Spinal cord (tissue), 10 donors: ENCODE results near the gene DUSP10. TPM values are rescaled to one million over a fixed set of nuclear protein-coding genes. Genes with fewer than 3 reads are reported as not detected.

Experiments
- DNase-seq, 6 donors: peaks; one replicate each; pipeline versions ENCODE4 v3.0.0 to v3.0.0-alpha.2; 2013 to 2015; ENCODE audit warnings: low spot score in 6 of 6, low read depth in 4 of 6
- H3K27ac ChIP-seq: one replicate; pipeline ENCODE4 v1.5.1; 2013; ENCODE audit warnings: low read depth, low read length, control low read depth
- H3K27me3 ChIP-seq: one replicate; pipeline ENCODE4 v1.6.1; 2013; ENCODE audit warnings: low read length; ENCODE audit not compliant: control insufficient read depth, insufficient read depth
- H3K36me3 ChIP-seq: one replicate; pipeline ENCODE4 v1.6.1; 2013; ENCODE audit warnings: low read length; ENCODE audit not compliant: control insufficient read depth, insufficient read depth
- H3K4me1 ChIP-seq: one replicate; pipeline ENCODE4 v1.6.1; 2013; ENCODE audit warnings: low read length; ENCODE audit not compliant: control insufficient read depth, insufficient read depth
- H3K4me3 ChIP-seq: one replicate; pipeline ENCODE4 v1.5.1; 2013; ENCODE audit warnings: low read depth, low read length, control low read depth
- H3K9me3 ChIP-seq: one replicate; pipeline ENCODE4 v1.6.1; 2013; ENCODE audit warnings: low read length; ENCODE audit not compliant: control insufficient read depth, insufficient read depth
- WGBS: methylation state at CpG from one replicate; pipeline ENCODE4 v1.1.5; 2013; ENCODE audit warnings: missing lambda C conversion rate; ENCODE audit not compliant: insufficient coverage; 5-methylcytosine and 5-hydroxymethylcytosine counted together
- polyA plus RNA-seq, 2 donors: library from polyadenylated mRNA; unstranded; fragments of 120-200 nt; gene quantifications; one replicate each; pipeline ENCODE4 v1.2.1, GENCODE V29; 2013; ENCODE audit not compliant: insufficient read length in 2 of 2
- total RNA-seq, 2 donors: library from RNA; depleted of rRNA in 1 of 2; stranded (reverse); fragments of 120-200 nt in 1 of 2; fragments of >200 nt in 1 of 2; gene quantifications; one replicate each; pipeline versions ENCODE4 v1.2.3 to v1.2.4, GENCODE V29; 2013 to 2014
- donor health status: healthy.

The DUSP10 gene
- total and polyA plus RNA-seq, 4 donors = 4.1 to 9.6 (median 5.7) TPM

DNA sequence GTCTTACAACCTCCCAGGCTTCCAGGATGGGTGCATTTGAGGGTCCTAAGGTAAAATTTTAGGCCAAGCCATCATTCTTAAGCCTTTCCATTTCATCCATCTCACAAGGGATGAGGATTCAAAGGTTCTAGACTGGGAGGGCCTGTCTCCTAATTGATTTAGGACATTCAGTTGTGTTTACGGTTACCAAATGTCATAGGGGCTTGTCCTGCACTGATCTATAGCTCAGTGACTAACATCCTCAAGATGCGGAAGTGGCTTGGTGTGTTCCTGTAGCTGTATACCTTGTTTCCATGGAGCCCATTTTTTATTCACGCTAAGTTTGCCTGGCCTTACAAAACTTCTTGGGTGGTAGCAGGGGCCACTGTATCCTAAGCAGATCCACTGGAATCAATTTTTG is 52.8 kb downstream of the DUSP10 start:
- no peaks in the 10 kb centered on the region for H3K4me1 ChIP-seq
- H3K36me3 ChIP-seq = no peaks in the 10 kb centered on the region
- no peak overlapping the region for H3K27ac ChIP-seq
- WGBS = 90% methylated on average over 2 of the region's 3 CpGs
- no peak for DNase-seq
- H3K9me3 ChIP-seq = no peaks in the 10 kb centered on the region
- H3K27me3 ChIP-seq = no peaks in the 10 kb centered on the region
- H3K4me3 ChIP-seq = no peak overlapping the region

DNA sequence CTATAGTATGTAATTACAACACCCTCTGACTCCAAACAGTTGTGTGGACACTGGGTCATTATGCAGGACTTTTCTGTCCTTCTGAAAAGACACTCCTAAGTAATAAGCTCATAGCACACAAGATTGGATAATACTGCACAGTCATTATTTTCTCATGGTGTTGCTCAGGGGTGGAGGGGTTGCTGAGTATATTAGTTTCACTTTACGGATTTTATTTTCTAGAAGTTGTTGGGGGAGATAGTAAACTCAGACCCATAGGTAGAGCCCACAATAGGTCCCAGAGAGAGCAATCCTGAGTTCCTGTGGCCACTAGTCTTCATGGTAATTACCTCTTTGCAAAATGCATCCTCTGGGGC is 53.4 kb downstream of the DUSP10 start:
- Histone ChIP-seq H3K36me3 (no peaks in the 10 kb centered on the region), H3K27ac (no peak overlapping the region), H3K27me3 (no peaks in the 10 kb centered on the region), H3K4me1 (no peaks in the 10 kb centered on the region), H3K4me3 (no peak overlapping the region), H3K9me3 (no peaks in the 10 kb centered on the region)
- no peak for DNase-seq
- no CpG with 5 or more reads among the region's 1 CpG for WGBS

DNA sequence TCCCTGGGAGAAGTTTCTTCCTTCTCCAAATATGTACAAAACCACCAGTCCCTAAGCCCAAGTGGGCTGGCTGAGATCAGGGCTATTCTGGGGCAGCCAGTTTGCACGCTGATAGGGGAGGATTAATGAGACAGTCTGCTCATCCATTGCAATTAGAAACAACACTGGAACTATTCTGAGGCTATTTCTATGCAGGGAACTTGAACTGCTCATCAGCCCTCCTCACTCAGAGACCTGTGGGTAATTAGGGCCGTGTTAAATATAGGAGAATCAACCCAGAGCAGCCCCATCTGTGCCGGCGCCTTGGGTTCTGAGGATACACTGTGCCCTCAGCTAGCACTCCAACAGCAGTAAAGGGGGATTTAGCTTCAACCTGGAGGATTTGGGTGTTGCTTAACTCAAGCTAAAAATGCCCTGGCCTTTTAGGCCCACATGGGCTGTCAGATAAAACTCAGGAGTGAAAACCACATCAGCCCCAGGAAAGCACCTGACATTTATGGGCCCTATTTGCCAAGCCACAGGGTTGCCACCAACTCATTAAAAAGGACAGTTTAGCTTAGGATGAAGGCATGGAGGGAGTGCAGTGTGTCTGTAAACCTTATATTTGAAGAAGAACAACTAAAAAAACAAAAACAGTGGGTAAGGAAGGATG is 53.9 kb downstream of the DUSP10 start:
- H3K4me1 ChIP-seq = no peaks in the 10 kb centered on the region
- no peaks in the 10 kb centered on the region for H3K36me3 ChIP-seq
- DNase-seq = peak in 1 of 6 donors; percentile 17
- H3K4me3 ChIP-seq = no peak overlapping the region
- no peaks in the 10 kb centered on the region for H3K27me3 ChIP-seq
- WGBS = no CpG with 5 or more reads among the region's 4 CpGs
- H3K27ac ChIP-seq = no peak overlapping the region
- no peaks in the 10 kb centered on the region for H3K9me3 ChIP-seq

DNA sequence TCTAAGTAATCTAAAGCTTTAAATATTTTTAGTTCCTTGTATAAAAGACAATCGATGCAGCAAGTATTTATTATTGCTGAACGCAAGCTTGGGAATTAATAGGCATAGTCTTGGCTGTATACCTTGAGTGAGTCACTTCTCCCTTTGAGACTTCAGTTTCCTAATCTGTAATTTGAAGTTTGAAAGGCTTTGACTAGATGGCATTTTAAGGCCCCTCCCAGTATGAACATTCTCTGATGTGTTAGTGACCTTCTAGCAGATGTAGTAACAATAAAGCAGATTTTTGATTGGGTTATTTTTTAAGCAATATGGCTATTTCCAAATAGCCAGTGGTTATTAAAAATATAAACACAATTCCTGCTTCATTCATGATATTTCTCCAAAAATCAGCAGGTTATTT is 58.2 kb downstream of the DUSP10 start:
- H3K36me3 ChIP-seq = no peaks in the 10 kb centered on the region
- no peaks in the 10 kb centered on the region for H3K27me3 ChIP-seq
- no peak overlapping the region for H3K4me3 ChIP-seq
- no peaks in the 10 kb centered on the region for H3K4me1 ChIP-seq
- DNase-seq = no peak
- no peaks in the 10 kb centered on the region for H3K9me3 ChIP-seq
- no CpG with 5 or more reads among the region's 2 CpGs for WGBS
- H3K27ac ChIP-seq = no peak overlapping the region

DNA sequence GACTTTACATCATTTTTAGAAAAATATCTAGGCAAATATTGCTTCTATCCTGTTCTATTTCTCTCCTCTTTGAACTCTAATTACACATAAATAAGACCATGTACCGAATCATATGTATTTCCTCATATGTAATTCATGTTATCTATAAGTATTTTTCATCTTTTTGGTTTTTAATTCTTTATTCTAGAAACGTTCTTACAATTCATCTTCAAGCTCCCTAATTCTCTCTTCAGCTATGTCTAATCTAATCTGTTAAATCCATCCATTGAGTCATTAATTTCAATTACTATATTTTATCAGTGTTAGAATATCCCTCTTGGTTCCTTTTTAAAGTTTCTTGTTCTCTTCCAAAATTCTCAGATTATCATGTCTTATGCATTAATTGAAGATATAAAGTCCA is 61.8 kb downstream of the DUSP10 start:
- WGBS = no CpG with 5 or more reads among the region's 2 CpGs
- Histone ChIP-seq H3K36me3 (no peaks in the 10 kb centered on the region), H3K27me3 (no peaks in the 10 kb centered on the region), H3K4me1 (no peaks in the 10 kb centered on the region), H3K4me3 (no peak overlapping the region), H3K9me3 (no peaks in the 10 kb centered on the region), H3K27ac (no peak overlapping the region)
- DNase-seq = no peak

DNA sequence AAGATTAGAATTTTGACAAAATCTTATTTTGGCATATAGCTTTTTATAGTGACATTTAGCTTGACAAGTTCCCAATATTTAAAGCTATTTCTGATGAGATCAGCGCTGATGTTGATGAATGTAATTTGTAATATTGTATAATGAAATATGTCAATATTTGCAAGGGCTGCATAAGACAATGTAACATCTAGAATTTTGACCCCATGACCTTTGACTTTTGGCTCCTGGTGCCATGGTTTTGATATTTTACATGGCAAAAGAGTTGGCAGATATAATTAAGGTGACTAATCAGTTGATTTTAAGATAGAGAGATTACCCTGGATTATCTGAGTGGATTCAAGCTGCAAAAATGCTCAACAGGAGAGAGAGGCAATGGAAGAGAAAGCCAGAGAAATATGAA is 63.9 kb downstream of the DUSP10 start:
- Histone ChIP-seq H3K4me1 (no peaks in the 10 kb centered on the region), H3K4me3 (no peak overlapping the region), H3K36me3 (no peaks in the 10 kb centered on the region), H3K9me3 (no peaks in the 10 kb centered on the region), H3K27ac (no peak overlapping the region), H3K27me3 (no peaks in the 10 kb centered on the region)
- WGBS = no CpG with 5 or more reads among the region's 1 CpG
- DNase-seq = no peak

DNA sequence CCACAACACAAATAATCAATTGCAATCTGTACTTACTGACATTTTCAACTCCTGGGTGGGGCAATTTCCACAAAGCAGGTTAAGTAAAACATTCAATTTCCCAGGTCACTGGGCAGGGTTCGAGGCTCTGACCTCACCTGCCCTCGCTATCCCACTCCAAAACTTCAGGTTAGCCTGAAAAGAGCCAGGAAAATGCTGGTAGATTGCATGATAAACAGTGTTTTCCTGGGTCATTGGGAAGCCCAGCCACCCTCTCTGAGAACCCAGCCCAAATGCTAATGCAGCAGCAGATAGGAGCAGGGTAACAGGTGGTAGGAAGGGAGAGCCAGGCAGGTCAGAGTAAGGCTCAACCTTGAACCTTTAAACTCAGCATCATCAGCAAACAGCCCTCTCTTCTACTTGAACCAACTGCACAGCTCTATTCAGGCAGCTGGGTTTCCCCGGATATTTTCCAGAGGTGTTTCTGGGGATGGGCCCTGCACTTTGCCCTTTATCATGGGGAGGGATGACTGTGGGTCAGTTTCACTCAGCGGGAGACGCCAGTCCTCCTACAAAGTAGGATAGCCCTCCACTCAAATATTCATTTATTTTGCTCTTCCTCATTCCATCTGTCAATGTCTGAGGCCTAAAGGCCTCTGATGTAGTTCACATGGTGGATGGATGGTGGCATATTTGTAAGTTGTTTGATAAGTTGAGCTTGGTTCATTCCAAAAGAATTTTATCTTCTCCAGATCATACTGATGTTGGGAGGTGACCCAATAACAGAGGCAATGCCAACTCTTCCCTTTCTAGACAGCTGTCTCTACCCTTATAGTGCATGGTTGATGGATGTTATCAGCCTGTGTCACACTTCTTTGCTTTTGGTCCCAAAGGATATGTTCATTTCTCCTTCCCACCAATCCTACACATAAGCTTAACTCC is 65.7 kb downstream of the DUSP10 start:
- H3K4me3 ChIP-seq = no peak overlapping the region
- WGBS = no CpG with 5 or more reads among the region's 5 CpGs
- no peaks in the 10 kb centered on the region for H3K27me3 ChIP-seq
- DNase-seq = no peak
- H3K27ac ChIP-seq = no peak overlapping the region
- no peaks in the 10 kb centered on the region for H3K36me3 ChIP-seq
- H3K9me3 ChIP-seq = no peaks in the 10 kb centered on the region
- H3K4me1 ChIP-seq = no peaks in the 10 kb centered on the region

DNA sequence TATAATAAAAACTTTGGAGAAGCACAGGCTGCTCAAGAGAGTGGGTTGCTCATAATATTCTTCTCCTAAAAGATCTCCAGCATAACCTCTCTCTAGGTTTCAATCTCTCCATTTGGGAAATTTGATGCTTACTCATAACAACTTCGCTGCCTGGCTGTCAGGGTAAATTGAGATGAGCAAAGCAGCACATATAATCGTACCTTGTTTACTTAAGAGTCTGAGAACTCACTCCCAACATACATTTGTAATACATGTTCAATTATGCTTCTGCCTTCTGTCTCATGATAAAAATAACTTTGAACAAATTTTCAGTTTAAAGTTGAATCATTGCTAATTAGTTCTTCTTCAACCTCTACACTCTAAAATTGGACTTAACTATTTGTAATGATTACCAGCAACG is 68.9 kb downstream of the DUSP10 start:
- WGBS = no CpG with 5 or more reads among the region's 3 CpGs
- Histone ChIP-seq H3K27ac (no peak overlapping the region), H3K9me3 (no peaks in the 10 kb centered on the region), H3K36me3 (no peaks in the 10 kb centered on the region), H3K4me1 (no peaks in the 10 kb centered on the region), H3K27me3 (no peaks in the 10 kb centered on the region), H3K4me3 (no peak overlapping the region)
- DNase-seq = no peak

DNA sequence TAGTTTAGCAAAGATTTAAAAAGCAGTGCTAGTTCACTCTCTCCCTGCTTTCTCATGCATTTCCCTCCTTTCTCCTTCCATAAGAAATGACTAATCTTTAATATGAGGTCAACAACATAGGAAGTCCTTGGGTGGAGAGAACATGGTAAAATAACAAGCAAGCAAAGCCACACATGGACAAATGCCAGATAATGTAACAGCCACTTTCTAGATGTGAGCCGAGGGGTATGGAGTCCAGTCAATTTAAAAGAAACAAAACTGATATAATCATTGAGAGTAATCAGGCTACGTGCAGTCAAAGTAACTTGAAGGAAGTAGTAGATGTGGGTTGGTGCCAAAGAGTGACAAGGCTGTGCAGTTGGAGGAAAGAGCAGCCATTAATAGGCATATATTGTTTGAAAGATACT is 69.6 kb downstream of the DUSP10 start:
- Histone ChIP-seq H3K27ac (no peak overlapping the region), H3K4me1 (no peaks in the 10 kb centered on the region), H3K27me3 (no peaks in the 10 kb centered on the region), H3K9me3 (no peaks in the 10 kb centered on the region), H3K4me3 (no peak overlapping the region), H3K36me3 (no peaks in the 10 kb centered on the region)
- DNase-seq = no peak
- 100% methylated on average over 1 of the region's 2 CpGs for WGBS

DNA sequence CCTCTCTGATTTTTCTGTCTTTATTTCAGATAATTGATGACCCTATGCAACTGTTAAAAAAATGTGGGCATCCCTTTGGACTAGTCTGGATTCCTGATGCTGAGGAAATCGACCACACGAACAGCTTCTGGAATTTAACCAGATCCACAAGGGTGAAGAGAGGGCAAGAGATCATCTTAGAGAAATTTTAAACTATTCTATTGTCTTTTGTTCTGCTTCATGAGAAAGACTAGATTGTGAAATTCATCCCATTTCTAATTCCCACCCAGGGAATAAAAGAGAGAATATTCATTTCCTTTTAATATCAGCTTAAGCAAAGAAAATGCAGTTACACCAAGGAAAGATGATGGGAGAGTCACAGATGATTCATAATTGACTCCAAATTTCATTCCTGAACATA is 71.8 kb downstream of the DUSP10 start:
- Histone ChIP-seq H3K4me3 (no peak overlapping the region), H3K27ac (no peak overlapping the region), H3K27me3 (no peaks in the 10 kb centered on the region), H3K4me1 (no peaks in the 10 kb centered on the region), H3K9me3 (no peaks in the 10 kb centered on the region), H3K36me3 (no peaks in the 10 kb centered on the region)
- WGBS = 100% methylated on average over 2 of the region's 2 CpGs
- DNase-seq = no peak
